Measurements from ENCODE around the gene PCCA. TPM values are rescaled to one million over a fixed set of nuclear protein-coding genes. Genes with fewer than 3 reads are reported as not detected.

Gene PCCA
- total and polyA plus RNA-seq, 2 donors from 2014 or later = 86.2 to 222 TPM

GRCh38 chr13:100549316-100549715, 460.4 kb downstream of the PCCA start:
- H3K9me3 ChIP-seq (ENCODE audit: control insufficient read depth in 2 of 3, insufficient read depth in 1 of 3, low read length in 3 of 3) = no peaks in the 10 kb centered on the region
- no peaks in the 10 kb centered on the region for H3K36me3 ChIP-seq (ENCODE audit: control insufficient read depth in 2 of 3, insufficient read depth in 3 of 3, low read length in 3 of 3)
- FAIRE-seq (no peak), DNase-seq (no peak)
- intact Hi-C loops (cut with DNase I) = no loop called here
- H3K4me1 ChIP-seq (ENCODE audit: control insufficient read depth in 2 of 3, insufficient read depth in 2 of 3, low read depth in 1 of 3, low read length in 3 of 3) = peaks cover 0 to 6% (median 3%) of the 10 kb centered on the region in 3 donors
- H3K9ac ChIP-seq (ENCODE audit: low read length in 3 of 3) = no peak overlapping the region
- TF ChIP-seq CTCF (IDR thresholded peaks at IDR 0.05; ENCODE audit: borderline replicate concordance, extremely low read depth, insufficient read depth) = no peak
- H3K27ac ChIP-seq (ENCODE audit: low read depth in 2 of 2, low read length in 2 of 2) = no peak overlapping the region
- no peak overlapping the region for H3K4me3 ChIP-seq (ENCODE audit: low read length in 3 of 3)
- H3K27me3 ChIP-seq (ENCODE audit: control insufficient read depth, insufficient read depth, low read length) = no peaks in the 10 kb centered on the region

- Histone ChIP-seq H3K36me3 (ENCODE audit: control insufficient read depth in 2 of 3, insufficient read depth in 3 of 3, low read length in 3 of 3) (no peaks in the 10 kb centered on the region), H3K9ac (ENCODE audit: low read length in 3 of 3) (no peak overlapping the region), H3K27me3 (ENCODE audit: control insufficient read depth, insufficient read depth, low read length) (no peaks in the 10 kb centered on the region), H3K4me3 (ENCODE audit: low read length in 3 of 3) (no peak overlapping the region), H3K27ac (ENCODE audit: low read depth in 2 of 2, low read length in 2 of 2) (no peak overlapping the region), H3K4me1 (ENCODE audit: control insufficient read depth in 2 of 3, insufficient read depth in 2 of 3, low read depth in 1 of 3, low read length in 3 of 3) (peaks cover 0 to 2% (median 0%) of the 10 kb centered on the region in 3 donors), H3K9me3 (ENCODE audit: control insufficient read depth in 2 of 3, insufficient read depth in 1 of 3, low read length in 3 of 3) (no peaks in the 10 kb centered on the region)
- no peak for DNase-seq
- no peak for FAIRE-seq
- TF ChIP-seq CTCF (IDR thresholded peaks at IDR 0.05; ENCODE audit: borderline replicate concordance, extremely low read depth, insufficient read depth) = no peak
- intact Hi-C loops (cut with DNase I) = no loop called here
Observed at GRCh38 chr13:100552755-100553154, 463.9 kb downstream of the PCCA start.

- FAIRE-seq = no peak
Observed at GRCh38 chr13:100559886-100560285, 471.0 kb downstream of the PCCA start.

More at GRCh38 chr13:100559886-100560285, 471.0 kb downstream of the PCCA start:
- DNase-seq = no peak
- Histone ChIP-seq H3K9me3 (ENCODE audit: control insufficient read depth in 2 of 3, insufficient read depth in 1 of 3, low read length in 3 of 3) (no peaks in the 10 kb centered on the region), H3K4me3 (ENCODE audit: low read length in 3 of 3) (no peak overlapping the region), H3K27me3 (ENCODE audit: control insufficient read depth, insufficient read depth, low read length) (no peaks in the 10 kb centered on the region), H3K9ac (ENCODE audit: low read length in 3 of 3) (no peak overlapping the region), H3K27ac (ENCODE audit: low read depth in 2 of 2, low read length in 2 of 2) (no peak overlapping the region), H3K36me3 (ENCODE audit: control insufficient read depth in 2 of 3, insufficient read depth in 3 of 3, low read length in 3 of 3) (no peaks in the 10 kb centered on the region), H3K4me1 (ENCODE audit: control insufficient read depth in 2 of 3, insufficient read depth in 2 of 3, low read depth in 1 of 3, low read length in 3 of 3) (peaks cover 0 to 20% (median 5%) of the 10 kb centered on the region in 3 donors)
- TF ChIP-seq CTCF (IDR thresholded peaks at IDR 0.05; ENCODE audit: borderline replicate concordance, extremely low read depth, insufficient read depth) = no peak
- intact Hi-C loops (cut with DNase I) = no loop called here
